Activated B cell treated with CpG ODN at 0.5 μM for 24 hours (primary cell): Measurements from ENCODE around the gene JUP. TPM values are rescaled to one million over a fixed set of nuclear protein-coding genes. Genes with fewer than 3 reads are reported as not detected.

Experiments
- ATAC-seq: fragments of 200-7000 bp; cut with Tn5 transposase; one replicate; pipeline ENCODE4 v1.10.0; 2021; ENCODE audit warnings: low read depth, mild to moderate bottlenecking, moderate library complexity
- CTCF ChIA-PET: fragments of 350-600 bp; sonication (Branson Sonifier 250); formaldehyde crosslinking; loops from one replicate; lab custom pipeline; 2021; ENCODE audit warnings: antibody characterized with exemption; lab: Charles Lee
- POLR2A ChIA-PET: fragments of 350-600 bp; sonication (Branson Sonifier 250); formaldehyde crosslinking; loops from one replicate; lab custom pipeline; 2021; ENCODE audit warnings: antibody characterized with exemption; lab: Charles Lee
- DNase-seq: peaks from one replicate; pipeline ENCODE4 v3.0.0; 2022
- H3K27ac Mint-ChIP-seq: one replicate; pipeline ENCODE4 v1.8.0; 2020; ENCODE audit warnings: mixed read lengths
- H3K27me3 Mint-ChIP-seq: one replicate; pipeline ENCODE4 v1.8.0; 2021; ENCODE audit warnings: mixed read lengths
- H3K36me3 Mint-ChIP-seq: one replicate; pipeline ENCODE4 v1.8.0; 2021; ENCODE audit warnings: low read depth, mixed read lengths
- H3K4me1 Mint-ChIP-seq: one replicate; pipeline ENCODE4 v1.8.0; 2021; ENCODE audit warnings: mixed read lengths
- H3K4me3 Mint-ChIP-seq: one replicate; pipeline ENCODE4 v1.8.0; 2020; ENCODE audit warnings: mild to moderate bottlenecking, mixed read lengths
- H3K9me3 Mint-ChIP-seq: one replicate; pipeline ENCODE4 v1.8.0; 2020; ENCODE audit warnings: mixed read lengths
- CTCF ChIP-seq: fragments of 200-600 bp; IDR thresholded peaks from one replicate; pipeline ENCODE4 v1.8.0; 2022; ENCODE audit warnings: antibody characterized with exemption, mild to moderate bottlenecking
- intact Hi-C: fragments of 100-400 bp; cut with micrococcal nuclease; formaldehyde crosslinking; loops from one replicate; pipeline ENCODE4 v1.15.1; 2024
- total RNA-seq: library from RNA; stranded (reverse); gene quantifications from 2 replicates; pipeline ENCODE4 v1.2.3, GENCODE V29; 2022

Gene JUP
- total RNA-seq, 1 donor from 2014 or later: 31.1 TPM

GRCh38 chr17:41784207-41784744 lies 2.2 kb downstream of the JUP start:
- POLR2A ChIA-PET: interaction anchor here (0.6 to 1.4 kb wide), 5 partner anchors 21 to 1219 kb away, joined by 3 to 4 read pairs (median 4); partner anchors contain the start of genes CCR7, EIF1 and P3H4
- peak overlapping the region; percentile 50 for H3K27ac Mint-ChIP-seq
- no peak for ATAC-seq
- DNase-seq: no peak
- intact Hi-C loops: loop anchor here (10.0 kb wide), 1 partner anchor 601 kb away; the partner anchor contains the start of gene STAT3
- H3K4me1 Mint-ChIP-seq: peaks cover 61% of the 10 kb centered on the region
- no peaks in the 10 kb centered on the region for H3K27me3 Mint-ChIP-seq
- no peaks in the 10 kb centered on the region for H3K36me3 Mint-ChIP-seq
- CTCF ChIA-PET: interaction anchor here (3.1 kb wide), 1 partner anchor 17 kb away, joined by 17 read pairs; no protein-coding TSS in a partner anchor
- TF ChIP-seq CTCF: no peak
- peak overlapping the region; percentile 56 for H3K4me3 Mint-ChIP-seq
- no peaks in the 10 kb centered on the region for H3K9me3 Mint-ChIP-seq

GRCh38 chr17:41782142-41782541 lies 4.4 kb downstream of the JUP start:
- DNase-seq (no peak), ATAC-seq (no peak)
- Mint-ChIP-seq H3K36me3 (no peaks in the 10 kb centered on the region), H3K9me3 (no peaks in the 10 kb centered on the region), H3K27me3 (no peaks in the 10 kb centered on the region), H3K4me3 (no peak overlapping the region), H3K27ac (peak overlapping the region; percentile 46), H3K4me1 (peaks cover 58% of the 10 kb centered on the region)
- intact Hi-C loops: loop anchor here (10.0 kb wide), 1 partner anchor 603 kb away; the partner anchor contains the start of gene STAT3
- ChIA-PET POLR2A (interaction anchor here (1.1 kb wide), 1 partner anchor 8 kb away, joined by 3 read pairs; no protein-coding TSS in a partner anchor), CTCF (no interaction called here)
- no peak for TF ChIP-seq CTCF

- intact Hi-C loops: loop anchor here (10.0 kb wide), 1 partner anchor 603 kb away; the partner anchor contains the start of gene STAT3
- Mint-ChIP-seq H3K27me3 (no peaks in the 10 kb centered on the region), H3K27ac (peak overlapping the region; percentile 46), H3K4me1 (peaks cover 53% of the 10 kb centered on the region), H3K36me3 (no peaks in the 10 kb centered on the region), H3K9me3 (no peaks in the 10 kb centered on the region), H3K4me3 (no peak overlapping the region)
- ChIA-PET CTCF (no interaction called here), POLR2A (interaction anchor here (0.7 to 1.1 kb wide), 2 partner anchors 8 to 50 kb away, joined by 3 to 6 read pairs; no protein-coding TSS in a partner anchor)
- no peak for TF ChIP-seq CTCF
- no peak for DNase-seq
- ATAC-seq: no peak
Observed at GRCh38 chr17:41781404-41782110, 5.0 kb downstream of the JUP start.

GRCh38 chr17:41779954-41780353 lies 6.6 kb downstream of the JUP start:
- ChIA-PET POLR2A (interaction anchor here (1.3 kb wide), 1 partner anchor 8 kb away, joined by 4 read pairs; no protein-coding TSS in a partner anchor), CTCF (no interaction called here)
- ATAC-seq: no peak
- Mint-ChIP-seq H3K4me1 (peaks cover 49% of the 10 kb centered on the region), H3K9me3 (no peaks in the 10 kb centered on the region), H3K27me3 (no peaks in the 10 kb centered on the region), H3K27ac (no peak overlapping the region), H3K36me3 (peaks cover 8% of the 10 kb centered on the region), H3K4me3 (no peak overlapping the region)
- intact Hi-C loops: loop anchor here (10.0 kb wide), 1 partner anchor 605 kb away; the partner anchor contains the start of gene STAT3
- no peak for TF ChIP-seq CTCF
- DNase-seq: no peak
